Chondrocyte (in vitro differentiated cells): Measurements from ENCODE around the gene POLD1. TPM values are rescaled to one million over a fixed set of nuclear protein-coding genes. Genes with fewer than 3 reads are reported as not detected.

ENCODE experiments used
- DNase-seq: peaks from one replicate; pipeline ENCODE4 v3.0.0; 2021; ENCODE audit warnings: mixed read lengths, low spot score
- H3K27ac Mint-ChIP-seq: one replicate; pipeline ENCODE4 v1.8.0; 2021; ENCODE audit warnings: mild to moderate bottlenecking, moderate library complexity, mixed read lengths; ENCODE audit not compliant: unreplicated experiment
- H3K27me3 Mint-ChIP-seq: 2 replicates; pipeline ENCODE4 v1.8.0; 2021; ENCODE audit warnings: low read depth, mixed read lengths
- H3K36me3 Mint-ChIP-seq: 2 replicates; pipeline ENCODE4 v1.8.0; 2021; ENCODE audit warnings: low read depth, mixed read lengths
- H3K4me1 Mint-ChIP-seq: 2 replicates; pipeline ENCODE4 v1.8.0; 2021; ENCODE audit warnings: low read depth, mild to moderate bottlenecking, mixed read lengths
- H3K4me3 Mint-ChIP-seq: one replicate; pipeline ENCODE4 v1.8.0; 2021; ENCODE audit warnings: mild to moderate bottlenecking, moderate library complexity, mixed read lengths; ENCODE audit not compliant: unreplicated experiment
- H3K9me3 Mint-ChIP-seq: 2 replicates; pipeline ENCODE4 v1.8.0; 2021; ENCODE audit warnings: low read depth, mixed read lengths
- CTCF ChIP-seq: fragments of 200-600 bp; sonication (generic); IDR thresholded peaks from 2 replicates; pipeline ENCODE4 v1.5.0; 2021; ENCODE audit warnings: antibody characterized with exemption, mild to moderate bottlenecking, moderate library complexity
- total RNA-seq: library from RNA; stranded (reverse); gene quantifications from 3 replicates; pipeline ENCODE4 v1.2.1, GENCODE V29; 2021

POLD1 gene
- total RNA-seq, 1 donor from 2014 or later = 15.8 TPM

GRCh38 chr19:50357178-50358100 is 26.7 kb upstream of the POLD1 start:
- peak; percentile 90 for TF ChIP-seq CTCF
- H3K36me3 Mint-ChIP-seq = no peaks in the 10 kb centered on the region
- no peak overlapping the region for H3K27ac Mint-ChIP-seq
- peak overlapping the region; percentile 44 for H3K4me3 Mint-ChIP-seq
- no peaks in the 10 kb centered on the region for H3K9me3 Mint-ChIP-seq
- peaks cover 6% of the 10 kb centered on the region for H3K27me3 Mint-ChIP-seq
- peak; percentile 72 for DNase-seq
- H3K4me1 Mint-ChIP-seq = peaks cover 6% of the 10 kb centered on the region

GRCh38 chr19:50358483-50359327 is 25.4 kb upstream of the POLD1 start:
- TF ChIP-seq CTCF = no peak
- Mint-ChIP-seq H3K36me3 (no peaks in the 10 kb centered on the region), H3K4me3 (no peak overlapping the region), H3K4me1 (peaks cover 6% of the 10 kb centered on the region), H3K27me3 (peaks cover 11% of the 10 kb centered on the region), H3K27ac (no peak overlapping the region), H3K9me3 (no peaks in the 10 kb centered on the region)
- peak; percentile 87 for DNase-seq

GRCh38 chr19:50359328-50359818 is 24.8 kb upstream of the POLD1 start:
- no peak for TF ChIP-seq CTCF
- Mint-ChIP-seq H3K4me1 (peaks cover 6% of the 10 kb centered on the region), H3K36me3 (no peaks in the 10 kb centered on the region), H3K9me3 (no peaks in the 10 kb centered on the region), H3K27ac (no peak overlapping the region), H3K4me3 (no peak overlapping the region), H3K27me3 (peaks cover 11% of the 10 kb centered on the region)
- peak; percentile 58 for DNase-seq

- no peak for TF ChIP-seq CTCF
- Mint-ChIP-seq H3K4me3 (no peak overlapping the region), H3K36me3 (no peaks in the 10 kb centered on the region), H3K4me1 (peaks cover 6% of the 10 kb centered on the region), H3K27me3 (peaks cover 9% of the 10 kb centered on the region), H3K27ac (no peak overlapping the region), H3K9me3 (no peaks in the 10 kb centered on the region)
- DNase-seq = peak; percentile 21
Measured at GRCh38 chr19:50361290-50362029, 22.7 kb upstream of the POLD1 start.
